Pulmonary artery endothelial cell (primary cell): ENCODE results near the gene ACOT12. TPM values are rescaled to one million over a fixed set of nuclear protein-coding genes. Genes with fewer than 3 reads are reported as not detected.
A peak's percentile ranks its signal among the peaks of the same experiment; 100 is the strongest.
"Not testable (repeated sequence)": the region's sequence is repeated elsewhere in the genome, so short reads cannot be mapped to it uniquely, and the experiment has no call there.

Experiments
- DNase-seq: peaks from one replicate; pipeline ENCODE4 v3.0.0-alpha.2; 2011; ENCODE audit warnings: low read depth, low spot score
- total RNA-seq: library from RNA; depleted of rRNA; stranded (reverse); fragments of >200 nt; gene quantifications from 2 replicates; pipeline ENCODE4 v1.2.3, GENCODE V29; 2014

The ACOT12 gene
- total RNA-seq, 1 donor from 2014 or later = 0.13 TPM

DNA sequence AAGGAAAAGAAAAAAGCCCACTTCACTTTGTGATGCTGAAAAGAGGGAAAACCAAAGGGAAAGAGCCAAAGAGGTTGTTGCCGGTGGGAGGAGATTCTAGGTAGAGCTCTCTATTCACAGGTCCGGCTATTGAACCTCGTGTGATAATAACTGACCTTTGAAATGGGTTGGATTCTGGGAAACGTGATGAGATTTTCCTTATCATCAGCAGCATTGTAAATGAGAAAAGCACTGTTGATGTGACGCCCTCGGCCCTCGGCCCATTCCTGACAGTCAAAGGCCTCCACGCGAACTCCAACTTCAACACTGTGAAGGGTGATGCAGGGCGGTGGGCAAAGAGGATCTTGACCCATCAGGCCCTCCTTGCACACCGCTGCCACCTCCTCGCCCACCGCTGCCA lies 49.2 kb downstream of the ACOT12 start:
- DNase-seq = no peak

DNA sequence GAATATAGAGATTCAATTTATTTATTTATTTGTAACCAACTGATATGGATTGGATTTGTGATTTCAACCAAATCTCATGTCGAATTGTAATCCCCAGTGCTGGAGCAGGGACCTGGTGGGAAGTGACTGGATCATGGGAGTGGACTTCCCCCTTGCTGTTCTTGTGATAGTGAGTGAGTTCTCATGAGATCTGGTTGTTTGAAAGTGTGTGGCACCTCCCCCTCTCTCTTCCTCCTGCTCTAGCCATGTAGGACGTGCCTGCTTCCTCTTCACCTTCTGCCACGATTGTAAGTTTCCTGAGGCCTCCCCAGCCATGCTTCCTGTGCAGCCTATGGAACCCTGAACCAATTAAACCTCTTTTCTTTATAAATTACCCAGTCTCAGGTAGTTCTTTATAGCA lies 55.7 kb downstream of the ACOT12 start:
- DNase-seq = not testable (repeated sequence)

DNA sequence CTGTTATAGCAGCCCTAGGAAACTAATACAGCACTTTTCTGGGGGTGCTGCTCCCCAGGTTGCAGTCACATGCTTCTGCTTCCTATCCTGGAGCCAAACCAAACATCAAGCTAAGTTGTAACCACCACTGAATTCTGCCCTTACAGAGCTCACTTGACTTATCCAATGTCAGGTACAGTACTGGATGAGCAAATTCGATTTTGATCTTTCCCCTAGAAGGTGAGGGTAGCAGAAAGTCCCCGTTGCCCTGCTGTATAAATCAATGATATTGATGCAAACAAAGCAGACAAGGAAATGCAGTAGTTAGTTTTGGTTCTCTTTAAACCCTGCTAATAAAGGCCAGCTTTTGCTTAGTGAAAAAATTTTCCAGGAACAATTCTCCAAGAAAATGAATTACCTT lies 56.1 kb downstream of the ACOT12 start:
- DNase-seq = no peak

DNA sequence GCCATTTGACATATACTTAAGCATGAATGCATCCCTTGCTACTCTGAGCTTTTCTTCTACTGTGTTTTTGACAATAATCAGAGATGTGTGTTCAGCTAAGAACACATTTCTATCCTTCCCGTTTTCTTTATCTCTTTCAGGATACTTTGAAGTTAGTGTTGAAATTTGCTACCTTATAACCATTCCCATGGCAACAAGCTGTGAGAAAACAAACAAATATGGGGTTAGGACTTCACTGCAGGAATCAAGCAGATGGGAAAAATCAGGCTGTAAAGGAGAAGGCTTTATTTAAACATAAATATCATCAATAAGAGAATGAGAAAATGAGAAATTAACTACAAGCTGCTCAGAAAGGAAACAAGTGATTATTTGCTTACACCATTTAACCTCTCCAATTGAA lies 57.4 kb downstream of the ACOT12 start:
- DNase-seq = no peak

DNA sequence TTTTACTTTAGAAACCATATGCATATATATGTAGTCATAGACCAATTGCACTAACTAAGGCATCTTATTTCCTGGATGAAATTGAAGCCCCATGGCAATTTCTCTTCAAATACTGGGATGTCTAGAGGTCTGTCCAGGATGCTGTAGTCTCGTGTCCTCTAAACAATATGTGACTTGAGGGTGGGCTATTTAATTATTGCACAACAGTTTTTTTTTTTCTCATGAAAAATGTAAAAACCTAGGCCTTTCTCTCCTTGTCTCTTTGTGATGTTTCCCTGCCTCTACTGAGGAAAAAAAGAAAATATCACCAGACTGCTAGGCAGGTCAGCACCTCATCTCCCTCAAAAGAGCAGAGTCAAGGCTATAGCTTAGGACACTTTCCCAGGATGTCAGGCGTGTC lies 58.0 kb downstream of the ACOT12 start:
- no peak for DNase-seq

DNA sequence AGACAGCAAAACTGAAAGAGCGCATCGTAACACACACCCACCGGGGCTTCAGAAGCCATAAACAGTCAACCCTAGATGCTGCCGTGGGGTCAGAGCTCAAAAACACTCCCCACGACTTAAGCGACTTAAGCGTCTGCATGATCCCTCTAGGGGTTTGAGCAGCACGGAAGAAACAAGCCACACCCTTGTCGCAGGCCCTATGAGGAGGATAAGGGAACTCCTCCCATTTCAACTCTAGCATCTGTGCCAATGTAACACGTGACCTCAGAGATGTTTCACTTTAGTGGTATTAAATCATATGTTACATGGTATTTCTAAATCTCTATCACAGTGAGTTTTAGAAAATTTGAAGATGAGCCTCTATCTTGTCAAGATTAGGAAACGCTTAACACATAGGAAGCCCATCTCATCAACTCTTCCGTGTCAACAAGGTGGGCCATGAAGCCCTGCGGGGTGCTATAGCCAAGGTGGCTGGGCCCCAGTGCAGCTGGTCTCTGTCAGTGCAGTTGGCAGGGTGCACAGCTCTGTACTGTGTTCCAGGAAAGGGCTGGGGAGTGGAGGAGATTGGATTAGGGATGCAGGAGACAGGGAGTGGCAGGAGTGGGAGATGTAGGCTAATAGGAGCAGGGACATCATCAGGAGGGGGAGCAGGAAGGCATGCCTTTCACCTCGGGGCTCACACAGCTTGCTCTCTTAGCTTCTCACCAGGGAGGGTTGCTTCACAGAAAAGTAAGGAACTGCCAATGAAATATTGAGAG lies 59.5 kb downstream of the ACOT12 start:
- no peak for DNase-seq

DNA sequence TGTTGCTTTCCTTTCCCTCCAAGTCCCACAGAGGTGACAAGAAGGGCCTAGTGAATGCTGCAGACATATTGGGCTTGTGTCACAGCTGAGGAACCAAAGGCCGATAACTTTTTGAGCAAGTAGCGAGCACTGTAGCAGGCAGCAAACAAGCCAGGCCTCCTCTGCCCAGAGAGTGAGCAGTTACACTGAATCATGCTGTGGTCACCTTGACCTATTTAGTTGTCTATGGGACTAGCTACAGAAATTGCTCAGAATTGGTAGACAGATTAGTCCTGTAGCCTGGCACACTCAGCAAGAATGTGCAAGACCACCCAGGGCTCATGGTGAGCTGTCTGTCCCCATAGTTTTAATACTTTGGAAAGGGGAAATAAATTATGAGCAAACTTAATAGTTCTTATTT lies 67.4 kb downstream of the ACOT12 start:
- no peak for DNase-seq

DNA sequence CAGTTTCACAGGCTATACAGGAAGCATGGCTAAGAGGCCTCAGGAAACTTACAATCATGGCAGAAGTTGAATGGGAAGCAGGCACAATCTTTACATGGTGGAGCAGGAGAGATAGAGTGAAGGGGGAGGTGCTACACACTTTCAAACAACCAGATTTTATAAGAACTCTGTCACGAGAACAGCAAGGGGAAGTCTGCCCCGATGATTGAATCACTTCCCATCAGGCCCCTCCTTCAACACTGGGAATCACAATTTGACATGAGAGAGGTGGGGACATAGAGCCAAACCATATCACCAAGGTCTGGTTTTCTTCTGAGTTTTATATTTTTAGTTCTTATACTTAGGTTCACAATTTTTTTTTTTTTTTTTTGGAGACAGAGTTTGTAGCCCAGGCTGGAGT lies 76.4 kb downstream of the ACOT12 start:
- no peak for DNase-seq

DNA sequence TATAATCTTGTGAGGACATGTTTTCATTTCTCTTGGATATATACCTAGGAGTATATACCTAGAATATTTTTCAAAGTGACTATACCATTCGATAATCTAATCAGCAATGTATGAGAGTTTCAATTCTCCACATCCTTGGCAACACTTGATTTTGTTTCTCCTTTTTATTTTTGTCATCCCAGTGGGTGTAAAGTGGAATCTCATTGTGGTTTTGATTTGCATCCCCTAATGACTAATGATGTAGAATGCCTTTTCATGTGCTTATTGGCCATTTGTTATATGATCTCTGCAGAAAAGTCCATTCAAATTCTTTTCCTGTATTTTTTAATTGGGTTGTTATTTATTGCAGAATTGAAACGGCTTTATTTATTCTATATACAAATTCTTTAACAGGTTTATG lies 77.4 kb downstream of the ACOT12 start:
- DNase-seq = no peak

DNA sequence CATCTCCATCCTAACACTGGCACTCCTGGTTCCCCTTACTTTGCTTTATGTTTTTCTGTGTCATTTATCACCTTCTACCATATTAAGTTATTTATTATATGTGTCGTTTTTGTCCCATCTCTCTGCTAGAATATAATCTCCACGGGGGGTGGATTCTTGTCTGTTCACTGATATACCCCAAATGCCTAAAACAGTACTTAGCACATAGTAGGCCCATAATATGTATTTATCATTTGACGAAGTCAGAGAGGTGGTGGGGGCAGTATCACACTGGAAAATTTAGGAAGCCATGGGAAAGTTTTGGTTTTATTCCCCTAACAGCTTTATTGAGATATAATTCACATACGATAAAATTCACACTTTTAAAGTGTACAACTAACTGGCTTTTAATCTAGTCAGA lies 78.1 kb downstream of the ACOT12 start:
- no peak for DNase-seq

DNA sequence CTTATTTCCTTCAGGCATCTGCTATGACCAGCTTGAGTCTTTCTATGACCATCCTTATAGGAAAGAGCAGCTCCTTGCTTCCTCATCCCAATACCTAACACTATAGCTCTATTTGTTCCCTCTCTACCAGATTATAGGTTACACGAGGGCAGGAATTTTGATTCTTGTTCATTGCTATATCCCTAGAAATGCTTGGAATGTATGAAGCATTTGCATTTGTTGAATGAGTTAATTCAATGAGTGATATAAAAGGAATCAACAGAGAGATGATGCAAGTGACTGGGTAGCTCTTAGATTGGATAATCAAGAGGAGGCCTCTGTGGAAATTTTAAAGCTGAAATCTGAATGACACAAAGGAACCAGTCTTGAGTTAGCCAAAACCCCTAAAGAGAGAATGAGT lies 78.6 kb downstream of the ACOT12 start:
- no peak for DNase-seq

DNA sequence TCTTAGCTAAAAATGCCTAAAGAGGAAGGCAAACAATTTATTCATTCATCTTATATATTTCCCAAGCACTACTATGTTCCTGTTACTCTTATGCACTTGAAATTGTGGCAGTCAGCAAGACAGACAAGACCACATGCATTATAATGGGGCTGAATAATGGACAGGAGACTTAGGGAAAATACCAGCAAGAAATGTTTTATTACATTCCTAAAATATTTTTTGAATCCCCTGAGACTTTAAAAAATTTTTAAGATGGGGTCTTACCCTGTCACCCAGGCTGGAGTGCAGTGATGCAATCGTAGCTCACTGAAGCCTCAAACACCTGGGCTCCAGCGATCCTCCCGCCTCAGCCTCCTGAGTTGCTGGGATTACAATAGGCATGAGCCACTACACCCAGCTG lies 79.4 kb downstream of the ACOT12 start:
- no peak for DNase-seq

DNA sequence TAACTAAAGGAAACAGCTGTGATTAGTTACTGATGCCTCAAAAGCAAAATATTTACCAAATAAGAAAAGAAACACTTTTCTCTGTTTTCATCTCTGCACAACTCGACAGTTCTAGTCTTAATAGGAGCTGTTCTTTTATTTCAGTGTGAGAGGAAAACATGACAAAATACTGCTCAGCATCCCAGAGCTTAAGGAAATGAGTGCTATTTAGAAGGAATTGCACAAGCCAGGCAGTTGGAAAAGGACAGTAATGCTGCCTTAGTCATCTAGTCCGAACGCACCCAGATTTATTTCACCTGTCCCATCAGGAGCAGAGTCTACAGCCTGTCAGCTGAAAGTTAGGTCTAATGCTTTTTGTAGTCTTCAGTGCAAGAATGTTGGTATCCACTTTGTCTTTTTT lies 80.2 kb downstream of the ACOT12 start:
- DNase-seq = no peak

DNA sequence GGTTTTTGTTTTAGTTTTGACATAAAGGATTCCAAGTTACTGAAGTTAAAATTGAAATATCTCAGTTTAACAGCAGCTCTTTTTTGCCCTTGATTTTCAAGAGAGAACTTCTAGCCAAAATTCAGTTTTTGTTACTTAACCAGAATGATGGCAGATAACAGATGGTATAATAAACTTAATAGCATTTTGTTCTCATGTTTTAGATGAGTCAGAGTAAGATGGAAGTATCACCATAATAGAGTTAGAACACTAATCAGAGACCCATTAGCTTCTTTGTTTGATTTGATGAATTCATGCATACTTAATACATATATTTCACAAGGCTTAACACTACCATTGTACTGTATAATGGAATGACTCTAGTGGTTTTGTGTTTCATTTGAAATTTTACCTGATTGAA lies 80.7 kb downstream of the ACOT12 start:
- DNase-seq = no peak

DNA sequence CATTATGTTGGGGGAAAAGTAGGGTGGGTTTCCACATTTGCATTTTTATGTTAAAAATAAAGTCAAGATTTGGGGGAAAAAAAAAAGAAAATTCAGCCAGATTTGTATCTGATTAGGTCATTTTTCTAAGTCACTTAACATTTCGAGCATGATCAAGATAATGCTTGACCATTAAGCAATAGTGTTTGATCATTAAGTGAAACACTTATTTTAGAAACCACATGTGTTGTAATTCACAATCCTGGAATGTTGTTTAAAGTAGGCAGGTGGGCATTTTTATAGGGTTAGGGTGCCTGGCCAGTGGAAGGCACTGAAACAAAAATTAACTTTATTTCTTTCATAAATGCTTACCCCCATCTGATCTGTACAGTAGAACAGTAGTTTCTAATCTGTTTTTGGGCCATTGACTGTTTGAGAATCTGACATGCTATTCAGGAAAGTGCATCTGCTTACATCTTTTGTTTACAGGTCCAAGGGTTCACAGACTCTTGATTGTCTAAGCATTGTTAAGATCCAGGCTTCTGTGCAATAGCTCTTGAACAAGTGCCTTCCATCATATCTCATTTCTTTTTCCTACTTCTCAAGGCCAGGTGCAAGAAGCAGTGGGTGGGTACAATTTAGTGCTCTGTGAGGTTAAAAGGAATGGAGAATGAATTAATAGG lies 83.4 kb downstream of the ACOT12 start:
- DNase-seq = no peak

DNA sequence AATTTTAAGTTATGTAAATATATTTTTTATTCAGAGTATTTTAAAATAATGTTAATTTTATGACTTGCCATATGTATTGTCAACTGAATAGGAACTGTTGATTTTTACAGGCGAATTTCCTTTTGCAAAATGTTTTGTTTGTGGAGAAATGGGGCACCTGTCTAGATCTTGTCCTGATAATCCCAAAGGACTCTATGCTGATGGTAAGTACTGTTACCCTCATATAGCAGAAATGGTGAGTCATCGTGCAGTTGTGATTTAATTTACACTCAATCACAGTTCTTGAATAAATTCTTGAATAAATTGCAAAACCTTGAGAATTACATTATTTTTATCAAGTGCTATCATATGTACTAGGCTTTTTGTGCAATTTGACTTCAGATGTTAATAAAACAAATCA lies 85.1 kb downstream of the ACOT12 start:
- DNase-seq = no peak

DNA sequence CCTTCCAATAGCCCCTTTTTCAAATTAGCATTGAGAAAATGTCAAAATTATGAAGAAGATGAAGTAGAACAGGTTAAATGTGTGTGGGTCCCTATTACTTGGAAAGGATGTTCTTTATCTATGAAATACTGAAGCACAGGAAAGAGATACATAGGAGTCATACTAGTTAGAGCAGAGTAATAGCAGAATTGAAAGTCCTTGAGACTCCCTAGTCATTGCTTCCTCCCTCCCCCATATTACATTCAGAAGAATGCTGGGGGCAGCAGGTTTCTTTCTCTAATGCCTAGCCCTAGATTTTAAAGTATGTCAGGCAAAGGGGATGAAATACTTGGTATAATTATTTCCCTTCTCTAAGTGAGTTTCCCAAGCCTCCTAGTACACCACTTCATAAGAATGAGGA lies 88.1 kb downstream of the ACOT12 start:
- DNase-seq = no peak

DNA sequence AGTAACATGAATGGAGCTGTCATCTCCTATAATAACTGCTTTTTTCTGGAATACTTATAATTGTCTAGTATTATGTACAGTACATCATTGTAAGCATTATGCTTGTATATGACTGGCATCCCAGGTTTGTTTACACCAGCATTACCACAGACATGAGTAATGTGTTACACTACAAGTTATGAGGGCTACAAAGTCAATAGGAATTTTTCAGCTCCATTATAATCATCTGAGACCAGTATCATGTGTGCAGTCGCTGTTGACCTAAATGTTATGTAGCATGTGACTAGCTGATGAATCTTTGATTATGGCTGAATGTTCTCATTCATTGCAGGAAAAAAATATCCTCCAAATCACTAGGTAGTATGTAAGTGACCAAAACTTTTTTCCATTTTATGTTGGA lies 90.4 kb downstream of the ACOT12 start:
- DNase-seq = no peak

DNA sequence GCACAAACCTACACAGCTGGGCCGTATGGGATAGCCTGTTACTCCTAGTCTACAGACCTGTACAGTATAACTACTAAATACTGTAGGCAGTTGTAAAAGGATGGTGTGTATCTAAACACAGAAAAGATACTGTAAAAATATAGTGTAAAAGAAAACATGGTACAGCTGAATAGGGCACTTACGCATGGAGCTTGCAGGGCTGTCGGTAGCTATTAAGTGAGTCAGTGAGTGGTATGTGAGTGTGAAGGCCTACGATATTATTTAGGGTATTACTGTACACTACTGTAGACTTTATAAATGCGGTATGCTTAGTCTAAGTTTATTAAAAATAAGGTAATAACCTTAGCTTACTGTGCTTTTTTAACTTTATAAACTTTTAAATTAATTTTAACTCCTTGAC lies 91.3 kb downstream of the ACOT12 start:
- DNase-seq = no peak

DNA sequence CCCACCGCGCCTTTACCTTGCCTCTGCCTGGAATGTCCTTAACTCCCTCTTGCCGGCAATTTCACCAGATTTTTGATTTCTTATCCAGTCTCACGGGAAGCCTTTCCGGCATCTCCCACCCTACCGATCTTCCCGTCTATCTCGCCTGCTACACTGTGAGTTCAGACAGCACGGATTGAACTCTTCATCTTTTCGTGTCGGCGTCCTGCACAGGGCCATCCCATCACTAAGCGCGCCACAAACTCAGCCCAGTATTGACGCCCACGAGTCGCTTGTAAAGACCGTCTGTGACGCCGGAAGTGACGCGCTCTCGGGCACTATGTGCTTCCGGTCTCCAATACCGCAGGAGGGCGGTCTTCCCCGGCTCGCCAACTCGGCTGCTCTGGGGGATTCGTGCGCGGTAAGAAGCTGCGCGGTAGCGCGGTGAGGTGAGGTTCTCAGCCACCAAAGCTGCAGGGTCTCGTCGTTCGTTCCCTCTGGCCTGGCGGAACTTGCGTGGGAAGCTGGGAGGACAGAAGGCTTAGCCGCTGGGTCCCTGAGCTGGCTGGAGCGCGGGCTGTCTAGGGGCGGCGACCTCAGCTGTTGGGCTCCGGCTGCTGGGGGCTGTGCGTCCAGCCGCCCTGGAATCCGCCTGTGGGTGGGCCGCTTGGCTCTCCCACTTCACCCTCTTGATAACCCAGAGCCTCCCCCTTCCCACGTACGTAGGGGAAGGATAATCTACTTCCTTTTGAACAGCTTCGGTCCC lies 92.5 kb downstream of the ACOT12 start, which contains the start of gene ZCCHC9:
TSS of gene ZCCHC9 (plus strand) at position 317 of the 745 bp plus-strand sequence. CDS start 3,171 bp downstream, outside the sequence.
- peak; percentile 91 for DNase-seq

DNA sequence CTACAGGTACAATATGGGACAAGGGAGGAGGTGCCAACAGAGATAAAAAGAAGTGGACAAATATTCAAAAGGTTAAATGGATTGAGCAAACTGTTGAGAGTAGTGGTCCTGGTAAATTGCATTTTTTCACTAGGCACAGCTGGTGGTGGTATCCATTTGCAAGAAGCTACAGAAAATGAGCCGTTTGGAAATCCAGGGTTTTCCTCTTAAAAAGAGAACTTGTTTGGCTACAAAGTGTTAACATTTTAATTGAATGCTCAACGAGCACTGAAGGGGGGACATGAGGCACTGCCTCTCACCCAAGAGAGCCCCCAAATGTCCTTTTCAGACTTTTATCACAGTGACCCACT lies 93.0 kb downstream of the ACOT12 start:
- no peak for DNase-seq

DNA sequence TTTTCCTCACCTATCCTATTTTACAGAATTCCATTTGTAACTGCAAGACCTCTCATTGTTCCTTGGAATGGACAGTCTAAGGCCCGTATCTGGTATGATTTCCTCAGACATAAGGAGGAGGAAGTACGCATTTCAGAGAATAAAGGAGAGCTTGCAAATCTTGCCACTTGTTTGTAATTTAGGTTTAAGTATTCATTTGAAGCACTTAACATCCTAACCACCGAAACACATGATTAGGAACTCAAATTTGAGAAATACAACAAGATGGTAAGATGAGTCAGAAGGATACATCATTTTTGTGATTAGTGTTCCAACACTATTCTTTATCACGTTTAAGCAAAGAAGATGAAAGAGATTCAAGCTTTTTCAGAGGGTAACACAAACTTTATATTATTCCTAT lies 96.4 kb downstream of the ACOT12 start:
- DNase-seq = no peak

DNA sequence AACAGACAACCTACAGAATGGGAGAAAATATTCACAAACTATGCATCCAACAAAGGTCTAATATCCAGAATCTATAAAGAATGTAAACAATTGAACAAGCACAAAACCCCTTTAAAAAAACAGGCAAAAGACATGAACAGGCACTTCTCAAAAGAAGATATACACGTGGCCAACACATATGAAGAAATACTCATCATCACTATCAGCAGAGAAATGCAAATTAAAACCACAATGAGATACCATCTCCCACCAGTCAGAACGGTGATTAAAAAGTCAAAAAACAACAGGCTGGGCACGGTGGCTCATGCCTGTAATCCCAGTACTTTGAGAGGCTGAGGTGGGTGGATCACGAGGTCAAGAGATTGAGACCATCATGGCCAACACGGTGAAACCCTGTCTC lies 99.9 kb downstream of the ACOT12 start:
- not testable (repeated sequence) for DNase-seq
